ENCODE results near the gene IGSF10. TPM values are rescaled to one million over a fixed set of nuclear protein-coding genes. Genes with fewer than 3 reads are reported as not detected.

IGSF10 gene
- total and polyA plus RNA-seq, 4 experiments from 2014 or later: not detected

GRCh38 chr3:151445273-151446001, 15.4 kb downstream of the IGSF10 start:
- H3K9me3 ChIP-seq (ENCODE audit: control insufficient read depth in 1 of 2, low read length in 2 of 2): no peaks in the 10 kb centered on the region
- Mint-ChIP-seq H3K27me3 (peaks cover 6 to 17% of the 10 kb centered on the region in 2 donors), H3K4me1 (no peaks in the 10 kb centered on the region), H3K27ac (no peak overlapping the region), H3K9me3 (no peaks in the 10 kb centered on the region), H3K4me3 (no peak overlapping the region), H3K36me3 (no peaks in the 10 kb centered on the region)
- no peaks in the 10 kb centered on the region for H3K4me1 ChIP-seq (ENCODE audit: insufficient read depth, low read length)
- intact Hi-C loops (cut with micrococcal nuclease): no loop called here
- H3K27ac ChIP-seq (ENCODE audit: low read depth, low read length): no peak overlapping the region
- H3K4me3 ChIP-seq (ENCODE audit: low read length in 2 of 2): no peak overlapping the region
- no peaks in the 10 kb centered on the region for H3K27me3 ChIP-seq (ENCODE audit: insufficient read depth, low read length)
- ChIA-PET CTCF (ENCODE audit: partially characterized antibody) (interaction anchor here (0.9 to 1.1 kb wide), 2 partner anchors 11 to 22 kb away, joined by 3 read pairs; no protein-coding TSS in a partner anchor), POLR2A (ENCODE audit: partially characterized antibody) (no interaction called here)
- H3K36me3 ChIP-seq (ENCODE audit: insufficient read depth, low read length): no peaks in the 10 kb centered on the region
- no peak for DNase-seq

DNA sequence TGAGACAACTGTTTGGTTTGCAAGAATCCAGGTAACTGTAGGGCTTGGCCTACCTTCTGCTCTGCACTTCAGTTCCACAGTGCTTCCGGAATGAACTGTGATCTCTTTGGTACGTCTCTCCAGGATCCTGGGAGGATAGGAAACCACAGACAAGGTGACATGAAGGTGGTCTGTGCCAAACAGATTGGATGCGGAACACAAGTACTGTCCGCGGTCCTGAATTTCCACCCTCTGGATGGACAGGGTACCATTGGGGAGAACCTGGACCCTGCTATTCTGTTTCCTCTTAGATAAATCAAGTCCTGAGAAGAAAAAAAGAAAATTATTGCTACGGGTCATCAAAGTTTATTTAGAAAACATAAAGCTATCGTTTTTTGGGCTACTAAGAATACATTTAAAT, 17.3 kb downstream of the IGSF10 start:
- no peaks in the 10 kb centered on the region for H3K4me1 ChIP-seq (ENCODE audit: insufficient read depth, low read length)
- no peak overlapping the region for H3K27ac ChIP-seq (ENCODE audit: low read depth, low read length)
- H3K9me3 ChIP-seq (ENCODE audit: control insufficient read depth in 1 of 2, low read length in 2 of 2): no peaks in the 10 kb centered on the region
- no peaks in the 10 kb centered on the region for H3K27me3 ChIP-seq (ENCODE audit: insufficient read depth, low read length)
- Mint-ChIP-seq H3K36me3 (no peaks in the 10 kb centered on the region), H3K27ac (no peak overlapping the region), H3K9me3 (no peaks in the 10 kb centered on the region), H3K4me1 (no peaks in the 10 kb centered on the region), H3K27me3 (peaks cover 5 to 15% of the 10 kb centered on the region in 2 donors), H3K4me3 (no peak overlapping the region)
- no peak overlapping the region for H3K4me3 ChIP-seq (ENCODE audit: low read length in 2 of 2)
- no peak for DNase-seq
- no peaks in the 10 kb centered on the region for H3K36me3 ChIP-seq (ENCODE audit: insufficient read depth, low read length)
- ChIA-PET CTCF (ENCODE audit: partially characterized antibody) (no interaction called here), POLR2A (ENCODE audit: partially characterized antibody) (no interaction called here)
- intact Hi-C loops (cut with micrococcal nuclease): no loop called here

GRCh38 chr3:151440940-151441339, 19.9 kb downstream of the IGSF10 start:
- Mint-ChIP-seq H3K4me1 (no peaks in the 10 kb centered on the region), H3K4me3 (no peak overlapping the region), H3K36me3 (no peaks in the 10 kb centered on the region), H3K27ac (no peak overlapping the region), H3K9me3 (no peaks in the 10 kb centered on the region), H3K27me3 (peaks cover 2 to 4% of the 10 kb centered on the region in 2 donors)
- no peaks in the 10 kb centered on the region for H3K9me3 ChIP-seq (ENCODE audit: control insufficient read depth in 1 of 2, low read length in 2 of 2)
- H3K4me1 ChIP-seq (ENCODE audit: insufficient read depth, low read length): no peaks in the 10 kb centered on the region
- H3K4me3 ChIP-seq (ENCODE audit: low read length in 2 of 2): no peak overlapping the region
- intact Hi-C loops (cut with micrococcal nuclease): loop anchor here (1.0 kb wide), 1 partner anchor 398 kb away; no protein-coding TSS in a partner anchor
- ChIA-PET POLR2A (ENCODE audit: partially characterized antibody) (no interaction called here), CTCF (ENCODE audit: partially characterized antibody) (interaction anchor here (0.7 to 2.1 kb wide), 7 partner anchors 8 to 1085 kb away, joined by 3 to 7 read pairs (median 4); no protein-coding TSS in a partner anchor)
- H3K27me3 ChIP-seq (ENCODE audit: insufficient read depth, low read length): no peaks in the 10 kb centered on the region
- H3K27ac ChIP-seq (ENCODE audit: low read depth, low read length): no peak overlapping the region
- no peak for DNase-seq
- H3K36me3 ChIP-seq (ENCODE audit: insufficient read depth, low read length): no peaks in the 10 kb centered on the region

GRCh38 chr3:151439652-151440125, 21.2 kb downstream of the IGSF10 start:
- no peaks in the 10 kb centered on the region for H3K9me3 ChIP-seq (ENCODE audit: control insufficient read depth in 1 of 2, low read length in 2 of 2)
- Mint-ChIP-seq H3K36me3 (no peaks in the 10 kb centered on the region), H3K9me3 (no peaks in the 10 kb centered on the region), H3K4me1 (no peaks in the 10 kb centered on the region), H3K27me3 (peaks cover 0 to 2% of the 10 kb centered on the region in 2 donors), H3K4me3 (no peak overlapping the region), H3K27ac (no peak overlapping the region)
- CTCF ChIA-PET (ENCODE audit: partially characterized antibody): interaction anchor here (0.9 to 2.5 kb wide), 12 partner anchors 9 to 1084 kb away, joined by 3 to 10 read pairs (median 4); no protein-coding TSS in a partner anchor
- POLR2A ChIA-PET (ENCODE audit: partially characterized antibody): no interaction called here
- H3K36me3 ChIP-seq (ENCODE audit: insufficient read depth, low read length): no peaks in the 10 kb centered on the region
- no peaks in the 10 kb centered on the region for H3K27me3 ChIP-seq (ENCODE audit: insufficient read depth, low read length)
- no peak overlapping the region for H3K4me3 ChIP-seq (ENCODE audit: low read length in 2 of 2)
- intact Hi-C loops (cut with micrococcal nuclease): loop anchor here (1.0 kb wide), 3 partner anchors 400 to 1085 kb away; no protein-coding TSS in a partner anchor
- H3K4me1 ChIP-seq (ENCODE audit: insufficient read depth, low read length): no peaks in the 10 kb centered on the region
- H3K27ac ChIP-seq (ENCODE audit: low read depth, low read length): no peak overlapping the region
- peak in 4 of 5 donors; percentile 17 to 30 (median 22) for DNase-seq

GRCh38 chr3:151437906-151438305, 23.0 kb downstream of the IGSF10 start:
- Mint-ChIP-seq H3K27me3 (peaks cover 0 to 2% of the 10 kb centered on the region in 2 donors), H3K4me3 (no peak overlapping the region), H3K4me1 (no peaks in the 10 kb centered on the region), H3K36me3 (no peaks in the 10 kb centered on the region), H3K9me3 (no peaks in the 10 kb centered on the region), H3K27ac (no peak overlapping the region)
- H3K36me3 ChIP-seq (ENCODE audit: insufficient read depth, low read length): no peaks in the 10 kb centered on the region
- no peaks in the 10 kb centered on the region for H3K4me1 ChIP-seq (ENCODE audit: insufficient read depth, low read length)
- intact Hi-C loops (cut with micrococcal nuclease): no loop called here
- H3K27ac ChIP-seq (ENCODE audit: low read depth, low read length): no peak overlapping the region
- DNase-seq: no peak
- CTCF ChIA-PET (ENCODE audit: partially characterized antibody): interaction anchor here (1.2 to 2.5 kb wide), 7 partner anchors 8 to 1086 kb away, joined by 3 to 10 read pairs (median 4); no protein-coding TSS in a partner anchor
- no peak overlapping the region for H3K4me3 ChIP-seq (ENCODE audit: low read length in 2 of 2)
- POLR2A ChIA-PET (ENCODE audit: partially characterized antibody): no interaction called here
- no peaks in the 10 kb centered on the region for H3K27me3 ChIP-seq (ENCODE audit: insufficient read depth, low read length)
- H3K9me3 ChIP-seq (ENCODE audit: control insufficient read depth in 1 of 2, low read length in 2 of 2): no peaks in the 10 kb centered on the region

- Mint-ChIP-seq H3K27ac (no peak overlapping the region), H3K9me3 (no peaks in the 10 kb centered on the region), H3K36me3 (no peaks in the 10 kb centered on the region), H3K27me3 (peaks cover 0 to 2% of the 10 kb centered on the region in 2 donors), H3K4me1 (no peaks in the 10 kb centered on the region), H3K4me3 (no peak overlapping the region)
- Histone ChIP-seq H3K9me3 (ENCODE audit: control insufficient read depth in 1 of 2, low read length in 2 of 2) (no peaks in the 10 kb centered on the region), H3K27me3 (ENCODE audit: insufficient read depth, low read length) (no peaks in the 10 kb centered on the region), H3K27ac (ENCODE audit: low read depth, low read length) (no peak overlapping the region), H3K4me1 (ENCODE audit: insufficient read depth, low read length) (no peaks in the 10 kb centered on the region), H3K4me3 (ENCODE audit: low read length in 2 of 2) (no peak overlapping the region), H3K36me3 (ENCODE audit: insufficient read depth, low read length) (no peaks in the 10 kb centered on the region)
- ChIA-PET POLR2A (ENCODE audit: partially characterized antibody) (no interaction called here), CTCF (ENCODE audit: partially characterized antibody) (interaction anchor here (1.5 to 2.1 kb wide), 2 partner anchors 13 to 1087 kb away, joined by 4 to 9 read pairs; no protein-coding TSS in a partner anchor)
- DNase-seq: no peak
- intact Hi-C loops (cut with micrococcal nuclease): no loop called here
Observed at GRCh38 chr3:151436675-151437446, 24.0 kb downstream of the IGSF10 start.

All from CD4-positive, alpha-beta memory T cell (primary cell).